H9 (cell line): Measurements from ENCODE around the gene RAB14. TPM values are rescaled to one million over a fixed set of nuclear protein-coding genes. Genes with fewer than 3 reads are reported as not detected.

Experiments
- DNase-seq: peaks from one replicate; pipeline ENCODE4 v3.0.0-alpha.2; 2017
- H2AFZ ChIP-seq: one replicate; pipeline ENCODE4 v1.6.1; 2013; ENCODE audit warnings: mild to moderate bottlenecking, low read length, control low read depth, moderate library complexity
- H2AK5ac ChIP-seq: 2 replicates; pipeline ENCODE4 v1.6.1; 2013; ENCODE audit warnings: low read length, control low read depth, mixed read lengths; ENCODE audit not compliant: insufficient read length
- H2BK120ac ChIP-seq: one replicate; pipeline ENCODE4 v1.6.1; 2013; ENCODE audit warnings: low read depth, mild to moderate bottlenecking, low read length, control low read depth, inconsistent platforms; ENCODE audit not compliant: poor library complexity, severe bottlenecking
- H2BK12ac ChIP-seq: 2 replicates; pipeline ENCODE4 v1.6.1; 2013; ENCODE audit warnings: low read length, control low read depth, mixed read lengths, low read depth; ENCODE audit not compliant: insufficient read length
- H2BK15ac ChIP-seq: 2 replicates; pipeline ENCODE4 v1.6.1; 2013; ENCODE audit warnings: low read depth, low read length, control low read depth
- H2BK20ac ChIP-seq: one replicate; pipeline ENCODE4 v1.6.1; 2013; ENCODE audit warnings: low read depth, mild to moderate bottlenecking, low read length, control low read depth, inconsistent platforms; ENCODE audit not compliant: poor library complexity, severe bottlenecking
- H2BK5ac ChIP-seq: 2 replicates; pipeline ENCODE4 v1.6.1; 2013; ENCODE audit warnings: low read length, control low read depth, mixed read lengths; ENCODE audit not compliant: insufficient read length
- H3K14ac ChIP-seq: 2 replicates; pipeline ENCODE4 v1.6.1; 2013; ENCODE audit warnings: low read length, control low read depth; ENCODE audit not compliant: insufficient read depth
- H3K18ac ChIP-seq: 2 replicates; pipeline ENCODE4 v1.6.1; 2013; ENCODE audit warnings: low read depth, mild to moderate bottlenecking, mixed read lengths, low read length, control low read depth; ENCODE audit not compliant: insufficient read length
- H3K23ac ChIP-seq: 2 replicates; pipeline ENCODE4 v1.6.1; 2013; ENCODE audit warnings: low read length, control low read depth, mixed read lengths, low read depth; ENCODE audit not compliant: insufficient read length
- H3K23me2 ChIP-seq: 2 replicates; pipeline ENCODE4 v1.6.1; 2013; ENCODE audit warnings: low read depth, mild to moderate bottlenecking, mixed read lengths, low read length, control low read depth; ENCODE audit not compliant: insufficient read length, poor library complexity, severe bottlenecking
- H3K27ac ChIP-seq: 2 replicates; pipeline ENCODE4 v1.5.1; 2013; ENCODE audit warnings: low read length, control low read depth, mixed read lengths, low read depth; ENCODE audit not compliant: insufficient read length
- H3K27me3 ChIP-seq: 2 replicates; pipeline ENCODE4 v1.6.1; 2013; ENCODE audit warnings: low read length, control low read depth, inconsistent platforms; ENCODE audit not compliant: insufficient read depth
- H3K4ac ChIP-seq: 2 replicates; pipeline ENCODE4 v1.6.1; 2013; ENCODE audit warnings: low read depth, mild to moderate bottlenecking, control low read depth, inconsistent platforms, low read length, moderate library complexity
- H3K4me1 ChIP-seq: 2 replicates; pipeline ENCODE4 v1.6.1; 2013; ENCODE audit warnings: low read length, control low read depth, inconsistent platforms; ENCODE audit not compliant: insufficient read depth
- H3K4me2 ChIP-seq: 2 replicates; pipeline ENCODE4 v1.6.1; 2013; ENCODE audit warnings: low read length, control low read depth, mixed read lengths; ENCODE audit not compliant: insufficient read length, insufficient read depth
- H3K56ac ChIP-seq: 2 replicates; pipeline ENCODE4 v1.6.1; 2013; ENCODE audit warnings: low read depth, mild to moderate bottlenecking, mixed read lengths, low read length, control low read depth; ENCODE audit not compliant: insufficient read length
- H3K79me1 ChIP-seq: 2 replicates; pipeline ENCODE4 v1.6.1; 2013; ENCODE audit warnings: low read depth, mild to moderate bottlenecking, moderate library complexity, low read length, control low read depth, inconsistent platforms; ENCODE audit not compliant: insufficient read depth, poor library complexity, severe bottlenecking
- H3K79me2 ChIP-seq: 2 replicates; pipeline ENCODE4 v1.6.1; 2013; ENCODE audit warnings: low read length, control low read depth, inconsistent platforms; ENCODE audit not compliant: insufficient read depth
- H3K9ac ChIP-seq: 2 replicates; pipeline ENCODE4 v1.6.1; 2013; ENCODE audit warnings: low read length, control low read depth, mixed read lengths; ENCODE audit not compliant: insufficient read length; ENCODE audit errors: extremely low read depth
- H3K9me3 ChIP-seq: one replicate; pipeline ENCODE4 v1.6.1; 2013; ENCODE audit warnings: low read depth, low read length, inconsistent platforms; ENCODE audit not compliant: control insufficient read depth
- H3T11ph ChIP-seq: one replicate; pipeline ENCODE4 v1.6.1; 2013; ENCODE audit warnings: mild to moderate bottlenecking, low read length, control low read depth, inconsistent platforms
- H4K20me1 ChIP-seq: one replicate; pipeline ENCODE4 v1.6.1; 2013; ENCODE audit not compliant: control insufficient read depth, insufficient read length, insufficient read depth
- H4K5ac ChIP-seq: 2 replicates; pipeline ENCODE4 v1.6.1; 2013; ENCODE audit warnings: low read depth, mild to moderate bottlenecking, mixed read lengths, low read length, control low read depth; ENCODE audit not compliant: insufficient read length
- H4K8ac ChIP-seq: replicated peaks from 2 replicates; pipeline ENCODE4 v1.6.1; 2013; ENCODE audit warnings: low read length, control low read depth, mixed read lengths, low read depth; ENCODE audit not compliant: insufficient read length
- H4K91ac ChIP-seq: 2 replicates; pipeline ENCODE4 v1.6.1; 2013; ENCODE audit warnings: low read depth, mild to moderate bottlenecking, moderate library complexity, mixed read lengths, low read length, control low read depth; ENCODE audit not compliant: insufficient read length
- H3K27ac Mint-ChIP-seq, 3 experiments: 2 replicates in 2 of 3; 3 replicates in 1 of 3; pipeline ENCODE4 v1.8.0; 2020 to 2021; ENCODE audit warnings: mixed read lengths in 3 of 3, mild to moderate bottlenecking in 1 of 3, moderate library complexity in 1 of 3
- H3K27me3 Mint-ChIP-seq: 2 replicates; pipeline ENCODE4 v1.8.0; 2021; ENCODE audit warnings: low read depth, mild to moderate bottlenecking, moderate library complexity, mixed read lengths
- H3K36me3 Mint-ChIP-seq, 3 experiments: 2 replicates in 2 of 3; 3 replicates in 1 of 3; pipeline ENCODE4 v1.8.0; 2020 to 2021; ENCODE audit warnings: low read depth in 3 of 3, mixed read lengths in 3 of 3; ENCODE audit not compliant: insufficient read depth in 1 of 3
- H3K4me1 Mint-ChIP-seq, 2 experiments: 2 replicates each; pipeline ENCODE4 v1.8.0; 2020; ENCODE audit warnings: mixed read lengths in 2 of 2
- H3K4me3 Mint-ChIP-seq, 2 experiments: 2 replicates in 1 of 2; 3 replicates in 1 of 2; pipeline ENCODE4 v1.8.0; 2020 to 2021; ENCODE audit warnings: mild to moderate bottlenecking in 2 of 2, mixed read lengths in 2 of 2, moderate library complexity in 1 of 2
- H3K9me3 Mint-ChIP-seq, 2 experiments: 2 replicates in 1 of 2; 3 replicates in 1 of 2; pipeline ENCODE4 v1.8.0; 2020; ENCODE audit warnings: mild to moderate bottlenecking in 2 of 2, mixed read lengths in 2 of 2, moderate library complexity in 1 of 2
- WGBS: extraction: QIAGEN DNeasy Blood & Tissue Kit; methylation state at CpG from one replicate; pipeline ENCODE4 v1.1.7; 2013; ENCODE audit warnings: missing lambda C conversion rate, low lambda C conversion rate, mixed read lengths; ENCODE audit not compliant: insufficient read length; ENCODE audit errors: extremely low coverage; 5-methylcytosine and 5-hydroxymethylcytosine counted together
- total RNA-seq: library from RNA; stranded (reverse); gene quantifications from 2 replicates; pipeline ENCODE4 v1.2.1, GENCODE V29; 2021
- TF ChIP-seq, protein P1 (sequence below): fragments of 200-600 bp; sonication (generic); conservative IDR thresholded peaks from 3 replicates; pipeline ENCODE4 v1.8.0; 2021; ENCODE audit warnings: antibody characterized with exemption, mild to moderate bottlenecking

RAB14 gene
- total RNA-seq, 1 experiment from 2014 or later = 33.6 TPM

DNA sequence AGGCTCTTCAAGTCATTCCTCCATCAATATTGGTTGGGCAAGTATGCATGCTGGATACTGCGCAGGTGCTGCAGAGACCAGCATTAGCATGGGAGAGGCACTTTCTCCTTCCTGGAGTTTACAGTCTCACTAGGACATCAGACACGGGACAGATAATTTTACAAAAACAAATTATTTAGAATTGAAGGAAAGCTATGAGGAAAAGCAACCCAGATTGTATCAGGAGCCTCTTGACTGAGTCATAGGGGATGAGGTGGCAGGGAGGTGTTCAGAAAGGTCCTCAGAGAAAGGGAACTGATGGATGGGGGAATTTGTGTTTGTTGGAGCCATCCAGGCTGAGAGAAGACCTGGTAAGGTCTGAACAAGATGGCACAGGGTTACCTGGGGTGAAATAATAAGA is 24.5 kb upstream of the RAB14 start:
- Mint-ChIP-seq H3K4me1 (peaks cover 16 to 19% of the 10 kb centered on the region in 2 experiments), H3K9me3 (no peaks in the 10 kb centered on the region), H3K27ac (no peak overlapping the region), H3K4me3 (no peak overlapping the region), H3K36me3 (no peaks in the 10 kb centered on the region; a peak in 1 of 7 replicates), H3K27me3 (peaks cover 41% of the 10 kb centered on the region)
- H4K20me1 ChIP-seq = no peaks in the 10 kb centered on the region
- H3K56ac ChIP-seq = no peak overlapping the region
- no peak overlapping the region for H3K14ac ChIP-seq
- no peak overlapping the region for H3K4ac ChIP-seq
- no peak overlapping the region for H3K9ac ChIP-seq
- no peak overlapping the region for H3T11ph ChIP-seq
- no peaks in the 10 kb centered on the region for H3K27me3 ChIP-seq
- no peak overlapping the region for H4K91ac ChIP-seq
- no peak overlapping the region for H2BK20ac ChIP-seq
- WGBS = no CpG with 5 or more reads among the region's 2 CpGs
- no peaks in the 10 kb centered on the region for H3K79me2 ChIP-seq
- H3K23me2 ChIP-seq = no peaks in the 10 kb centered on the region
- H4K5ac ChIP-seq = no peak overlapping the region
- H2BK15ac ChIP-seq = no peak overlapping the region
- H3K27ac ChIP-seq = no peak overlapping the region
- H2AFZ ChIP-seq = no peak overlapping the region
- no peaks in the 10 kb centered on the region for H3K79me1 ChIP-seq
- DNase-seq = no peak
- TF ChIP-seq, protein P1, sequence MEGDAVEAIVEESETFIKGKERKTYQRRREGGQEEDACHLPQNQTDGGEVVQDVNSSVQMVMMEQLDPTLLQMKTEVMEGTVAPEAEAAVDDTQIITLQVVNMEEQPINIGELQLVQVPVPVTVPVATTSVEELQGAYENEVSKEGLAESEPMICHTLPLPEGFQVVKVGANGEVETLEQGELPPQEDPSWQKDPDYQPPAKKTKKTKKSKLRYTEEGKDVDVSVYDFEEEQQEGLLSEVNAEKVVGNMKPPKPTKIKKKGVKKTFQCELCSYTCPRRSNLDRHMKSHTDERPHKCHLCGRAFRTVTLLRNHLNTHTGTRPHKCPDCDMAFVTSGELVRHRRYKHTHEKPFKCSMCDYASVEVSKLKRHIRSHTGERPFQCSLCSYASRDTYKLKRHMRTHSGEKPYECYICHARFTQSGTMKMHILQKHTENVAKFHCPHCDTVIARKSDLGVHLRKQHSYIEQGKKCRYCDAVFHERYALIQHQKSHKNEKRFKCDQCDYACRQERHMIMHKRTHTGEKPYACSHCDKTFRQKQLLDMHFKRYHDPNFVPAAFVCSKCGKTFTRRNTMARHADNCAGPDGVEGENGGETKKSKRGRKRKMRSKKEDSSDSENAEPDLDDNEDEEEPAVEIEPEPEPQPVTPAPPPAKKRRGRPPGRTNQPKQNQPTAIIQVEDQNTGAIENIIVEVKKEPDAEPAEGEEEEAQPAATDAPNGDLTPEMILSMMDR = no peak
- H3K18ac ChIP-seq = no peak overlapping the region
- no peak overlapping the region for H2AK5ac ChIP-seq
- H3K4me2 ChIP-seq = no peak overlapping the region
- no peak overlapping the region for H2BK5ac ChIP-seq
- no peak overlapping the region for H2BK120ac ChIP-seq
- H3K9me3 ChIP-seq = no peaks in the 10 kb centered on the region
- no peak overlapping the region for H4K8ac ChIP-seq
- peaks cover 6% of the 10 kb centered on the region; the same call in 1 of the 2 replicates for H3K4me1 ChIP-seq
- no peak overlapping the region for H2BK12ac ChIP-seq
- no peak overlapping the region for H3K23ac ChIP-seq
